ENCODE data around the gene SUGCT.

SUGCT gene

GRCh38 chr7:40570223-40570622, 435.4 kb downstream of the SUGCT start:
- no peaks in the 10 kb centered on the region for H3K9me3 ChIP-seq (ENCODE audit: insufficient read depth, low read depth, low read length)
- no peaks in the 10 kb centered on the region for H3K36me3 ChIP-seq (ENCODE audit: insufficient read depth, low read length)
- H3K9me2 ChIP-seq (replicated peaks; ENCODE audit: low read depth, low read length) = no peaks in the 10 kb centered on the region
- H2AFZ ChIP-seq (ENCODE audit: low read length) = no peak overlapping the region
- H3K4me1 ChIP-seq (ENCODE audit: insufficient read depth, low read length, poor library complexity, severe bottlenecking) = peaks cover 5% of the 10 kb centered on the region
- no peak overlapping the region for H3K9ac ChIP-seq (ENCODE audit: low read depth, low read length, poor library complexity, severe bottlenecking)
- no peak overlapping the region for H3K4me3 ChIP-seq (ENCODE audit: low read length, poor library complexity, severe bottlenecking)
- no peaks in the 10 kb centered on the region for H4K20me1 ChIP-seq (ENCODE audit: insufficient read depth, low read length, poor library complexity, severe bottlenecking)
- H3F3A ChIP-seq (ENCODE audit: low read depth) = no peaks in the 10 kb centered on the region
- H3K4me2 ChIP-seq (ENCODE audit: low read depth, low read length, poor library complexity, severe bottlenecking) = no peak overlapping the region
- TF ChIP-seq EZH2phosphoT487 (IDR thresholded peaks at IDR 0.05; ENCODE audit: borderline replicate concordance) = no peak
- no peak for TF ChIP-seq CTCF (conservative IDR thresholded peaks at IDR 0.05; ENCODE audit: low read length)
- H3K27me3 ChIP-seq (ENCODE audit: insufficient read depth, low read length, poor library complexity, severe bottlenecking) = no peaks in the 10 kb centered on the region
- no peaks in the 10 kb centered on the region for H3K79me2 ChIP-seq (ENCODE audit: insufficient read depth, low read length)

- H3F3A ChIP-seq (ENCODE audit: low read depth) = no peaks in the 10 kb centered on the region
- no peak overlapping the region for H3K9ac ChIP-seq (ENCODE audit: low read depth, low read length, poor library complexity, severe bottlenecking)
- no peak overlapping the region for H2AFZ ChIP-seq (ENCODE audit: low read length)
- H3K4me3 ChIP-seq (ENCODE audit: low read length, poor library complexity, severe bottlenecking) = no peak overlapping the region
- no peaks in the 10 kb centered on the region for H3K36me3 ChIP-seq (ENCODE audit: insufficient read depth, low read length)
- H3K9me3 ChIP-seq (ENCODE audit: insufficient read depth, low read depth, low read length) = no peaks in the 10 kb centered on the region
- H3K79me2 ChIP-seq (ENCODE audit: insufficient read depth, low read length) = no peaks in the 10 kb centered on the region
- H3K27me3 ChIP-seq (ENCODE audit: insufficient read depth, low read length, poor library complexity, severe bottlenecking) = no peaks in the 10 kb centered on the region
- H3K9me2 ChIP-seq (replicated peaks; ENCODE audit: low read depth, low read length) = no peaks in the 10 kb centered on the region
- no peak for TF ChIP-seq CTCF (conservative IDR thresholded peaks at IDR 0.05; ENCODE audit: low read length)
- no peak for TF ChIP-seq EZH2phosphoT487 (IDR thresholded peaks at IDR 0.05; ENCODE audit: borderline replicate concordance)
- no peaks in the 10 kb centered on the region for H4K20me1 ChIP-seq (ENCODE audit: insufficient read depth, low read length, poor library complexity, severe bottlenecking)
- peaks cover 4% of the 10 kb centered on the region for H3K4me1 ChIP-seq (ENCODE audit: insufficient read depth, low read length, poor library complexity, severe bottlenecking)
- H3K4me2 ChIP-seq (ENCODE audit: low read depth, low read length, poor library complexity, severe bottlenecking) = no peak overlapping the region
Observed at GRCh38 chr7:40571796-40572195, 437.0 kb downstream of the SUGCT start.

- H3K4me1 ChIP-seq (ENCODE audit: insufficient read depth, low read length, poor library complexity, severe bottlenecking) = no peaks in the 10 kb centered on the region
- no peak overlapping the region for H3K9ac ChIP-seq (ENCODE audit: low read depth, low read length, poor library complexity, severe bottlenecking)
- TF ChIP-seq EZH2phosphoT487 (IDR thresholded peaks at IDR 0.05; ENCODE audit: borderline replicate concordance) (no peak), CTCF (conservative IDR thresholded peaks at IDR 0.05; ENCODE audit: low read length) (no peak)
- no peaks in the 10 kb centered on the region for H3K79me2 ChIP-seq (ENCODE audit: insufficient read depth, low read length)
- no peaks in the 10 kb centered on the region for H4K20me1 ChIP-seq (ENCODE audit: insufficient read depth, low read length, poor library complexity, severe bottlenecking)
- no peak overlapping the region for H3K4me2 ChIP-seq (ENCODE audit: low read depth, low read length, poor library complexity, severe bottlenecking)
- no peak overlapping the region for H2AFZ ChIP-seq (ENCODE audit: low read length)
- H3K4me3 ChIP-seq (ENCODE audit: low read length, poor library complexity, severe bottlenecking) = no peak overlapping the region
- H3K27me3 ChIP-seq (ENCODE audit: insufficient read depth, low read length, poor library complexity, severe bottlenecking) = no peaks in the 10 kb centered on the region
- H3K9me3 ChIP-seq (ENCODE audit: insufficient read depth, low read depth, low read length) = no peaks in the 10 kb centered on the region
- H3K36me3 ChIP-seq (ENCODE audit: insufficient read depth, low read length) = no peaks in the 10 kb centered on the region
- no peaks in the 10 kb centered on the region for H3K9me2 ChIP-seq (replicated peaks; ENCODE audit: low read depth, low read length)
- H3F3A ChIP-seq (ENCODE audit: low read depth) = no peaks in the 10 kb centered on the region
Observed at GRCh38 chr7:40572810-40573465, 438.1 kb downstream of the SUGCT start.
